WTC11 (cell line): ENCODE measurements around the gene NPIPB6. TPM values are rescaled to one million over a fixed set of nuclear protein-coding genes. Genes with fewer than 3 reads are reported as not detected.

Experiments
- ATAC-seq: fragments of 200-7000 bp; cut with Tn5 transposase; 2 replicates; pipeline ENCODE4 v1.10.0; 2021; ENCODE audit warnings: mild to moderate bottlenecking, moderate library complexity
- CTCF ChIA-PET: fragments of 300-600 bp; sonication (Branson Sonifier 250); formaldehyde crosslinking; loops from one replicate; lab custom pipeline; 2021; ENCODE audit warnings: antibody characterized with exemption; lab: Charles Lee
- POLR2A ChIA-PET: fragments of 350-600 bp; sonication (Branson Sonifier 250); formaldehyde crosslinking; loops from one replicate; lab custom pipeline; 2021; ENCODE audit warnings: antibody characterized with exemption; lab: Charles Lee
- DNase-seq: peaks from one replicate; pipeline ENCODE4 v3.0.0; 2021; ENCODE audit warnings: low spot score
- H3K27ac Mint-ChIP-seq: 2 replicates; pipeline ENCODE4 v1.8.0; 2021; ENCODE audit warnings: mixed read lengths
- H3K27me3 Mint-ChIP-seq: 2 replicates; pipeline ENCODE4 v1.8.0; 2021; ENCODE audit warnings: low read depth, mild to moderate bottlenecking, moderate library complexity, mixed read lengths
- H3K36me3 Mint-ChIP-seq: 2 replicates; pipeline ENCODE4 v1.8.0; 2021; ENCODE audit warnings: mixed read lengths
- H3K4me1 Mint-ChIP-seq: 2 replicates; pipeline ENCODE4 v1.8.0; 2022; ENCODE audit warnings: mixed read lengths
- H3K4me3 Mint-ChIP-seq: 2 replicates; pipeline ENCODE4 v1.8.0; 2021; ENCODE audit warnings: mild to moderate bottlenecking, moderate library complexity, mixed read lengths
- H3K9me3 Mint-ChIP-seq: 2 replicates; pipeline ENCODE4 v1.8.0; 2021; ENCODE audit warnings: mixed read lengths
- ATF1 ChIP-seq: sonication (generic); formaldehyde crosslinking; IDR thresholded peaks from 2 replicates; pipeline ENCODE4 v1.8.1; 2023; ENCODE audit warnings: mild to moderate bottlenecking, moderate library complexity, missing genetic modification reagents
- FOXK1 ChIP-seq: sonication (generic); formaldehyde crosslinking; IDR thresholded peaks from 2 replicates; pipeline ENCODE4 v1.8.0; 2022; ENCODE audit warnings: mild to moderate bottlenecking, moderate library complexity, missing genetic modification reagents
- FOXP1 ChIP-seq: sonication (generic); formaldehyde crosslinking; IDR thresholded peaks from 2 replicates; pipeline ENCODE4 v1.8.0; 2022; ENCODE audit warnings: missing genetic modification reagents, mild to moderate bottlenecking, moderate library complexity, borderline replicate concordance
- IRF2 ChIP-seq: sonication (generic); formaldehyde crosslinking; IDR thresholded peaks from 2 replicates; pipeline ENCODE4 v1.8.0; 2022; ENCODE audit warnings: low read depth, missing genetic modification reagents, borderline replicate concordance
- JAZF1 ChIP-seq: fragments of 250-450 bp; sonication (Bioruptor Pico); IDR thresholded peaks from 2 replicates; pipeline ENCODE4 v1.9.0; 2021; ENCODE audit warnings: moderate library complexity, mild to moderate bottlenecking, inconsistent platforms
- RORB ChIP-seq: fragments of 250-450 bp; sonication (Bioruptor Pico); IDR thresholded peaks from 2 replicates; pipeline ENCODE4 v1.9.0; 2021; ENCODE audit warnings: mild to moderate bottlenecking
- TEAD1 ChIP-seq: sonication (generic); formaldehyde crosslinking; IDR thresholded peaks from 2 replicates; pipeline ENCODE4 v1.8.0; 2022; ENCODE audit warnings: mild to moderate bottlenecking, missing genetic modification reagents
- TEAD4 ChIP-seq: sonication (generic); formaldehyde crosslinking; IDR thresholded peaks from 2 replicates; pipeline ENCODE4 v1.8.0; 2022; ENCODE audit warnings: mild to moderate bottlenecking, missing genetic modification reagents
- TP53 ChIP-seq: sonication (generic); formaldehyde crosslinking; IDR thresholded peaks from 2 replicates; pipeline ENCODE4 v1.8.1; 2023; ENCODE audit warnings: mild to moderate bottlenecking, missing genetic modification reagents
- ZBTB21 ChIP-seq: sonication (generic); formaldehyde crosslinking; IDR thresholded peaks from 2 replicates; pipeline ENCODE4 v1.8.1; 2023; ENCODE audit warnings: mild to moderate bottlenecking, missing genetic modification reagents, borderline replicate concordance
- ZNF416 ChIP-seq: fragments of 250-450 bp; sonication (Bioruptor Pico); IDR thresholded peaks from 2 replicates; pipeline ENCODE4 v1.9.0; 2021; ENCODE audit warnings: mild to moderate bottlenecking, inconsistent platforms
- total RNA-seq: library from RNA; stranded (reverse); gene quantifications from 3 replicates; pipeline ENCODE4 v1.2.3, GENCODE V29; 2021
- TF ChIP-seq, protein P1 (sequence below): sonication (generic); formaldehyde crosslinking; IDR thresholded peaks from 2 replicates; pipeline ENCODE4 v1.8.0; 2022; ENCODE audit warnings: mild to moderate bottlenecking, missing genetic modification reagents
- TF ChIP-seq, protein P2 (sequence below): fragments of 250-450 bp; sonication (Bioruptor Pico); IDR thresholded peaks from 2 replicates; pipeline ENCODE4 v1.9.0; 2021; ENCODE audit warnings: mild to moderate bottlenecking
- TF ChIP-seq, protein P3 (sequence below): sonication (generic); formaldehyde crosslinking; IDR thresholded peaks from 2 replicates; pipeline ENCODE4 v1.8.1; 2022; ENCODE audit warnings: low read depth, missing genetic modification reagents, borderline replicate concordance
- TF ChIP-seq, protein P4 (sequence below): sonication (generic); formaldehyde crosslinking; IDR thresholded peaks from 2 replicates; pipeline ENCODE4 v1.8.0; 2022; ENCODE audit warnings: mild to moderate bottlenecking, missing genetic modification reagents
- TF ChIP-seq, protein P5 (sequence below): sonication (generic); formaldehyde crosslinking; IDR thresholded peaks from 2 replicates; pipeline ENCODE4 v1.8.0; 2022; ENCODE audit warnings: mild to moderate bottlenecking, missing genetic modification reagents
- TF ChIP-seq, protein P6 (sequence below): sonication (generic); formaldehyde crosslinking; conservative IDR thresholded peaks from 2 replicates; pipeline ENCODE4 v1.8.1; 2023; ENCODE audit warnings: mild to moderate bottlenecking, low read depth, missing genetic modification reagents, moderate library complexity
- TF ChIP-seq, protein P7 (sequence below): fragments of 250-450 bp; sonication (Bioruptor Pico); IDR thresholded peaks from 2 replicates; pipeline ENCODE4 v1.9.0; 2021; ENCODE audit warnings: moderate library complexity, mild to moderate bottlenecking, inconsistent platforms, borderline replicate concordance

The NPIPB6 gene
- total RNA-seq, 1 experiment from 2014 or later, result 0.83 TPM

DNA sequence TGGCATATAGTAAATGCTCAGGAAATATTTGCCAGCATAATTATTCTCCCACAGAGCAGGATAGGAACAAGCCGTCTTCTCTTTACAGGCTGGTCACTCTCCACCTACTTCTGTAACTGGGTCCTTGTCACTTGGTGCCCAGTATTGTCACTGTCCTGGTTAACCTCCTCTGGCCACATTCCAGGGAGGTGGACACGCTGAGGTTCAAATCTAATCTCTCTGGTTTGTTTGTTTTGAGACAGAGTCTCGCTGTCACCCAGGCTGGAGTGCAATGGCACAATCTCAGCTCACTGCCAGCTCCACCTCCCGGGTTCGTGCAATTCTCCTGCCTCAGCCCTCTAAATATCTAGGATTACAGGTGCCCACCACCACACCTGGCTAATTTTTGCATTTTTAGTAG is 55.4 kb downstream of the NPIPB6 start (continued):
- TF ChIP-seq, protein P1, sequence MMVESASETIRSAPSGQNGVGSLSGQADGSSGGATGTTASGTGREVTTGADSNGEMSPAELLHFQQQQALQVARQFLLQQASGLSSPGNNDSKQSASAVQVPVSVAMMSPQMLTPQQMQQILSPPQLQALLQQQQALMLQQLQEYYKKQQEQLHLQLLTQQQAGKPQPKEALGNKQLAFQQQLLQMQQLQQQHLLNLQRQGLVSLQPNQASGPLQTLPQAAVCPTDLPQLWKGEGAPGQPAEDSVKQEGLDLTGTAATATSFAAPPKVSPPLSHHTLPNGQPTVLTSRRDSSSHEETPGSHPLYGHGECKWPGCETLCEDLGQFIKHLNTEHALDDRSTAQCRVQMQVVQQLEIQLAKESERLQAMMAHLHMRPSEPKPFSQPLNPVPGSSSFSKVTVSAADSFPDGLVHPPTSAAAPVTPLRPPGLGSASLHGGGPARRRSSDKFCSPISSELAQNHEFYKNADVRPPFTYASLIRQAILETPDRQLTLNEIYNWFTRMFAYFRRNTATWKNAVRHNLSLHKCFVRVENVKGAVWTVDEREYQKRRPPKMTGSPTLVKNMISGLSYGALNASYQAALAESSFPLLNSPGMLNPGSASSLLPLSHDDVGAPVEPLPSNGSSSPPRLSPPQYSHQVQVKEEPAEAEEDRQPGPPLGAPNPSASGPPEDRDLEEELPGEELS (CRISPR knock-in tag), result no peak
- TF ChIP-seq TEAD1 (CRISPR knock-in tag) (no peak), TP53 (no peak)
- TF ChIP-seq, protein P2, sequence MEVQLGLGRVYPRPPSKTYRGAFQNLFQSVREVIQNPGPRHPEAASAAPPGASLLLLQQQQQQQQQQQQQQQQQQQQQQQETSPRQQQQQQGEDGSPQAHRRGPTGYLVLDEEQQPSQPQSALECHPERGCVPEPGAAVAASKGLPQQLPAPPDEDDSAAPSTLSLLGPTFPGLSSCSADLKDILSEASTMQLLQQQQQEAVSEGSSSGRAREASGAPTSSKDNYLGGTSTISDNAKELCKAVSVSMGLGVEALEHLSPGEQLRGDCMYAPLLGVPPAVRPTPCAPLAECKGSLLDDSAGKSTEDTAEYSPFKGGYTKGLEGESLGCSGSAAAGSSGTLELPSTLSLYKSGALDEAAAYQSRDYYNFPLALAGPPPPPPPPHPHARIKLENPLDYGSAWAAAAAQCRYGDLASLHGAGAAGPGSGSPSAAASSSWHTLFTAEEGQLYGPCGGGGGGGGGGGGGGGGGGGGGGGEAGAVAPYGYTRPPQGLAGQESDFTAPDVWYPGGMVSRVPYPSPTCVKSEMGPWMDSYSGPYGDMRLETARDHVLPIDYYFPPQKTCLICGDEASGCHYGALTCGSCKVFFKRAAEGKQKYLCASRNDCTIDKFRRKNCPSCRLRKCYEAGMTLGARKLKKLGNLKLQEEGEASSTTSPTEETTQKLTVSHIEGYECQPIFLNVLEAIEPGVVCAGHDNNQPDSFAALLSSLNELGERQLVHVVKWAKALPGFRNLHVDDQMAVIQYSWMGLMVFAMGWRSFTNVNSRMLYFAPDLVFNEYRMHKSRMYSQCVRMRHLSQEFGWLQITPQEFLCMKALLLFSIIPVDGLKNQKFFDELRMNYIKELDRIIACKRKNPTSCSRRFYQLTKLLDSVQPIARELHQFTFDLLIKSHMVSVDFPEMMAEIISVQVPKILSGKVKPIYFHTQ, result no peak
- TF ChIP-seq, protein P3, sequence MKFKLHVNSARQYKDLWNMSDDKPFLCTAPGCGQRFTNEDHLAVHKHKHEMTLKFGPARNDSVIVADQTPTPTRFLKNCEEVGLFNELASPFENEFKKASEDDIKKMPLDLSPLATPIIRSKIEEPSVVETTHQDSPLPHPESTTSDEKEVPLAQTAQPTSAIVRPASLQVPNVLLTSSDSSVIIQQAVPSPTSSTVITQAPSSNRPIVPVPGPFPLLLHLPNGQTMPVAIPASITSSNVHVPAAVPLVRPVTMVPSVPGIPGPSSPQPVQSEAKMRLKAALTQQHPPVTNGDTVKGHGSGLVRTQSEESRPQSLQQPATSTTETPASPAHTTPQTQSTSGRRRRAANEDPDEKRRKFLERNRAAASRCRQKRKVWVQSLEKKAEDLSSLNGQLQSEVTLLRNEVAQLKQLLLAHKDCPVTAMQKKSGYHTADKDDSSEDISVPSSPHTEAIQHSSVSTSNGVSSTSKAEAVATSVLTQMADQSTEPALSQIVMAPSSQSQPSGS (CRISPR knock-in tag), result no peak
- TF ChIP-seq, protein P4, sequence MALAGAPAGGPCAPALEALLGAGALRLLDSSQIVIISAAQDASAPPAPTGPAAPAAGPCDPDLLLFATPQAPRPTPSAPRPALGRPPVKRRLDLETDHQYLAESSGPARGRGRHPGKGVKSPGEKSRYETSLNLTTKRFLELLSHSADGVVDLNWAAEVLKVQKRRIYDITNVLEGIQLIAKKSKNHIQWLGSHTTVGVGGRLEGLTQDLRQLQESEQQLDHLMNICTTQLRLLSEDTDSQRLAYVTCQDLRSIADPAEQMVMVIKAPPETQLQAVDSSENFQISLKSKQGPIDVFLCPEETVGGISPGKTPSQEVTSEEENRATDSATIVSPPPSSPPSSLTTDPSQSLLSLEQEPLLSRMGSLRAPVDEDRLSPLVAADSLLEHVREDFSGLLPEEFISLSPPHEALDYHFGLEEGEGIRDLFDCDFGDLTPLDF (CRISPR knock-in tag), result no peak

DNA sequence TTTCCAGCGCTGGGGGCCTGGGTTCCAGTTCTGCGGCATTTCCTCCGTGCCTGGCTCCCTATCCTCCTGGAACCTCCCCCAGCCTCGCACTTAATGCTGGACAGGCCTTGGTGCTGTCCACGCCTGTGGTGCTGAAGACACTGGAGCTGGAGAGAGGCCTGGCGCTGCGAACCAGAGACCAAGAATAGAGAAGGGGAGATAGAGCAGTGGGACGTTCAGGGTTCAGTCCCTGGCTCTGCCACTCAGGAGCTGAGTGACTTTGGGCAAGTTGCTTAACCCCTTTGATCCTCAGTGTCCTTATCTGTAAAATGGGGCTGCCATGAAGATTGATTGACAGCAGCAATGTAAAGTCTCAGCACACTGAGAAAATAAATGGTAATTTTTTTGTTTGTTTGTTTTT is 59.1 kb downstream of the NPIPB6 start:
- ChIA-PET CTCF (interaction anchor here (0.9 to 3.2 kb wide), 2 partner anchors 17 to 23 kb away, joined by 5 to 8 read pairs; no protein-coding TSS in a partner anchor), POLR2A (no interaction called here)
- Mint-ChIP-seq H3K27ac (no peak overlapping the region), H3K27me3 (no peaks in the 10 kb centered on the region), H3K36me3 (peaks cover 34% of the 10 kb centered on the region), H3K9me3 (no peaks in the 10 kb centered on the region; the same call in 1 of the 2 replicates), H3K4me3 (no peak overlapping the region), H3K4me1 (peaks cover 5% of the 10 kb centered on the region)
- DNase-seq (peak; percentile 74), ATAC-seq (peak; percentile 57; the same call in 1 of the 2 replicates)
- TF ChIP-seq, protein P3 (CRISPR knock-in tag), result no peak
- TF ChIP-seq, protein P2, result no peak
- peak; percentile 77; the same call in 1 of the 2 replicates for TF ChIP-seq FOXK1 (CRISPR knock-in tag)
- TF ChIP-seq, protein P5, sequence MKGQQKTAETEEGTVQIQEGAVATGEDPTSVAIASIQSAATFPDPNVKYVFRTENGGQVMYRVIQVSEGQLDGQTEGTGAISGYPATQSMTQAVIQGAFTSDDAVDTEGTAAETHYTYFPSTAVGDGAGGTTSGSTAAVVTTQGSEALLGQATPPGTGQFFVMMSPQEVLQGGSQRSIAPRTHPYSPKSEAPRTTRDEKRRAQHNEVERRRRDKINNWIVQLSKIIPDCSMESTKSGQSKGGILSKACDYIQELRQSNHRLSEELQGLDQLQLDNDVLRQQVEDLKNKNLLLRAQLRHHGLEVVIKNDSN (CRISPR knock-in tag), result peak; percentile 71; the same call in 1 of the 2 replicates
- no peak for TF ChIP-seq ATF1
- no peak for TF ChIP-seq ZNF416 (CRISPR knock-in tag)
- TF ChIP-seq, protein P6, sequence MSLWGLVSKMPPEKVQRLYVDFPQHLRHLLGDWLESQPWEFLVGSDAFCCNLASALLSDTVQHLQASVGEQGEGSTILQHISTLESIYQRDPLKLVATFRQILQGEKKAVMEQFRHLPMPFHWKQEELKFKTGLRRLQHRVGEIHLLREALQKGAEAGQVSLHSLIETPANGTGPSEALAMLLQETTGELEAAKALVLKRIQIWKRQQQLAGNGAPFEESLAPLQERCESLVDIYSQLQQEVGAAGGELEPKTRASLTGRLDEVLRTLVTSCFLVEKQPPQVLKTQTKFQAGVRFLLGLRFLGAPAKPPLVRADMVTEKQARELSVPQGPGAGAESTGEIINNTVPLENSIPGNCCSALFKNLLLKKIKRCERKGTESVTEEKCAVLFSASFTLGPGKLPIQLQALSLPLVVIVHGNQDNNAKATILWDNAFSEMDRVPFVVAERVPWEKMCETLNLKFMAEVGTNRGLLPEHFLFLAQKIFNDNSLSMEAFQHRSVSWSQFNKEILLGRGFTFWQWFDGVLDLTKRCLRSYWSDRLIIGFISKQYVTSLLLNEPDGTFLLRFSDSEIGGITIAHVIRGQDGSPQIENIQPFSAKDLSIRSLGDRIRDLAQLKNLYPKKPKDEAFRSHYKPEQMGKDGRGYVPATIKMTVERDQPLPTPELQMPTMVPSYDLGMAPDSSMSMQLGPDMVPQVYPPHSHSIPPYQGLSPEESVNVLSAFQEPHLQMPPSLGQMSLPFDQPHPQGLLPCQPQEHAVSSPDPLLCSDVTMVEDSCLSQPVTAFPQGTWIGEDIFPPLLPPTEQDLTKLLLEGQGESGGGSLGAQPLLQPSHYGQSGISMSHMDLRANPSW, result no peak
- no peak for TF ChIP-seq IRF2
- no peak for TF ChIP-seq RORB (CRISPR knock-in tag)
- TF ChIP-seq, protein P7, sequence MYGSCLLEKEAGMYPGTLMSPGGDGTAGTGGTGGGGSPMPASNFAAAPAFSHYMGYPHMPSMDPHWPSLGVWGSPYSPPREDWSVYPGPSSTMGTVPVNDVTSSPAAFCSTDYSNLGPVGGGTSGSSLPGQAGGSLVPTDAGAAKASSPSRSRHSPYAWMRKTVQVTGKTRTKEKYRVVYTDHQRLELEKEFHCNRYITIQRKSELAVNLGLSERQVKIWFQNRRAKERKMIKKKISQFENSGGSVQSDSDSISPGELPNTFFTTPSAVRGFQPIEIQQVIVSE (CRISPR knock-in tag), result no peak
- TF ChIP-seq TP53, result 0 out of 2 replicates have a peak, but pooled peaks have one; percentile 33
- no peak for TF ChIP-seq JAZF1
- TF ChIP-seq FOXP1 (CRISPR knock-in tag), result peak; percentile 73; the same call in 1 of the 2 replicates
- 0 out of 2 replicates have a peak, but pooled peaks have one; percentile 30 for TF ChIP-seq ZBTB21
- peak; percentile 89; the same call in 1 of the 2 replicates for TF ChIP-seq TEAD4 (CRISPR knock-in tag)
